Lower leg skin (tissue), 4 donors: Measurements from ENCODE around the gene FAM13B. TPM values are rescaled to one million over a fixed set of nuclear protein-coding genes. Genes with fewer than 3 reads are reported as not detected.

Experiments
- DNase-seq, 2 donors: peaks; one replicate each; pipeline ENCODE4 v3.0.0-alpha.2; 2019; ENCODE audit warnings: low spot score in 2 of 2
- H3K4me3 ChIP-seq: fragments of 200-600 bp; sonication (generic); 2 replicates; pipeline ENCODE4 v1.5.1; 2017; ENCODE audit warnings: mild to moderate bottlenecking, low read depth; ENCODE audit not compliant: poor library complexity, severe bottlenecking
- CTCF ChIP-seq, 3 donors: fragments of 450-650 bp; IDR thresholded peaks; one replicate each; pipeline ENCODE4 v1.5.1; 2016; ENCODE audit warnings: antibody characterized with exemption in 3 of 3, mild to moderate bottlenecking in 3 of 3, moderate library complexity in 2 of 3
- POLR2A ChIP-seq, 2 donors: fragments of 450-650 bp; IDR thresholded peaks; one replicate each; pipeline ENCODE4 v1.6.1; 2016 to 2017; ENCODE audit warnings: antibody characterized with exemption in 2 of 2, mild to moderate bottlenecking in 1 of 2, moderate library complexity in 1 of 2
- WGBS, 2 donors: methylation state at CpG; one replicate each; pipeline ENCODE4 v1.1.5; 2018; 5-methylcytosine and 5-hydroxymethylcytosine counted together
- intact Hi-C: fragments of 100-400 bp; cut with DNase I; formaldehyde crosslinking; loops from one replicate; pipeline ENCODE4 v1.15.0; 2023; ENCODE audit warnings: low total_unique reads
- total RNA-seq, 4 donors: library from RNA; depleted of rRNA; stranded (reverse); fragments of >200 nt; gene quantifications; one replicate each; pipeline ENCODE4 v1.1.0, GENCODE V29; 2016

The FAM13B gene
- total RNA-seq, 4 donors from 2014 or later, result 17.9 to 25.6 (median 21.4) TPM

- 50 to 53% methylated on average over 3 of the region's 3 CpGs for WGBS, 2 donors
- no peak for DNase-seq
- TF ChIP-seq CTCF (IDR thresholded peaks at IDR 0.05), result no peak
- TF ChIP-seq POLR2A (IDR thresholded peaks at IDR 0.05), result no peak
- H3K4me3 ChIP-seq, result no peak overlapping the region
- intact Hi-C loops, result no loop called here
Observed at GRCh38 chr5:137921931-137922330, 110.9 kb downstream of the FAM13B start.

GRCh38 chr5:137916923-137917322 is 116.0 kb downstream of the FAM13B start:
- DNase-seq, result no peak
- WGBS, 2 donors, result 95 to 100% methylated on average over 1 of the region's 1 CpG
- H3K4me3 ChIP-seq, result no peak overlapping the region
- no peak for TF ChIP-seq CTCF (IDR thresholded peaks at IDR 0.05)
- no peak for TF ChIP-seq POLR2A (IDR thresholded peaks at IDR 0.05)
- intact Hi-C loops, result no loop called here

- intact Hi-C loops, result no loop called here
- no peak overlapping the region for H3K4me3 ChIP-seq
- no peak for TF ChIP-seq POLR2A (IDR thresholded peaks at IDR 0.05)
- TF ChIP-seq CTCF (IDR thresholded peaks at IDR 0.05), result no peak
- no peak for DNase-seq
- 84 to 85% methylated on average over 2 of the region's 2 CpGs for WGBS, 2 donors
Observed at GRCh38 chr5:137914758-137915157, 118.1 kb downstream of the FAM13B start.

GRCh38 chr5:137902408-137903133 is 130.3 kb downstream of the FAM13B start:
- TF ChIP-seq POLR2A (IDR thresholded peaks at IDR 0.05) (no peak), CTCF (IDR thresholded peaks at IDR 0.05) (no peak)
- DNase-seq, result no peak
- H3K4me3 ChIP-seq, result no peak overlapping the region
- intact Hi-C loops, result no loop called here
- WGBS, 2 donors, result 97 to 100% methylated on average over 1 of the region's 1 CpG

- 73 to 75% methylated on average over 5 of the region's 5 CpGs for WGBS, 2 donors
- TF ChIP-seq CTCF (IDR thresholded peaks at IDR 0.05), result no peak
- TF ChIP-seq POLR2A (IDR thresholded peaks at IDR 0.05), result no peak
- no peak overlapping the region for H3K4me3 ChIP-seq
- intact Hi-C loops, result no loop called here
- DNase-seq, result no peak
Observed at GRCh38 chr5:137901011-137901817, 131.7 kb downstream of the FAM13B start.
